ENCODE measurements around the gene GLIPR1.

Gene GLIPR1

DNA sequence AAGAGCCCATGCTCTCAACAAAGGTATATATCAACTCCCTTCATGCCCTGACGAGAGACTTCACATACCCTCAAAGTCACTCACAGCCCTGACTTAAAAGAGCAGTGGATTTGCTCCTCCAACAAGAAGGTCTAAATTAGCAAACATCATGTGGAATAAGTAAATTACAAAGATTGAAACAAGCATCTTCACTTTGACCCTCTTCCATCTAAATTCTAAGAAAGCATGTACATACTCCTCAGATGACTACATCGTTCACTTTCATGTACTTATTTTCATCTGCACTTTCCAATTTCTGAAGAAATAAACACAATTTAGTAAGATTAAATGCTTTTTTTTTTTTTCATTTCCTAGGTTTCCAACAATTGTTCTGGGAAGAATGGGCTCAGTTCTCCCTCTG is 69.4 kb downstream of the GLIPR1 start:
- no peaks in the 10 kb centered on the region for H3K9me3 ChIP-seq (ENCODE audit: insufficient read depth, low read depth, low read length)
- no peaks in the 10 kb centered on the region for H3K36me3 ChIP-seq (ENCODE audit: insufficient read depth, low read depth, low read length)
- no peak overlapping the region for H3K27ac ChIP-seq (ENCODE audit: low read length)
- no peak overlapping the region for H3K9ac ChIP-seq (ENCODE audit: low read depth, low read length)
- no peaks in the 10 kb centered on the region for H3K27me3 ChIP-seq (ENCODE audit: insufficient read depth, low read length)
- H3K4me1 ChIP-seq (ENCODE audit: insufficient read depth, low read length): 0 out of 2 replicates have a peak, but pooled peaks cover 11% of the 10 kb centered on the region
- no peak overlapping the region for H3K4me3 ChIP-seq (ENCODE audit: low read length)

DNA sequence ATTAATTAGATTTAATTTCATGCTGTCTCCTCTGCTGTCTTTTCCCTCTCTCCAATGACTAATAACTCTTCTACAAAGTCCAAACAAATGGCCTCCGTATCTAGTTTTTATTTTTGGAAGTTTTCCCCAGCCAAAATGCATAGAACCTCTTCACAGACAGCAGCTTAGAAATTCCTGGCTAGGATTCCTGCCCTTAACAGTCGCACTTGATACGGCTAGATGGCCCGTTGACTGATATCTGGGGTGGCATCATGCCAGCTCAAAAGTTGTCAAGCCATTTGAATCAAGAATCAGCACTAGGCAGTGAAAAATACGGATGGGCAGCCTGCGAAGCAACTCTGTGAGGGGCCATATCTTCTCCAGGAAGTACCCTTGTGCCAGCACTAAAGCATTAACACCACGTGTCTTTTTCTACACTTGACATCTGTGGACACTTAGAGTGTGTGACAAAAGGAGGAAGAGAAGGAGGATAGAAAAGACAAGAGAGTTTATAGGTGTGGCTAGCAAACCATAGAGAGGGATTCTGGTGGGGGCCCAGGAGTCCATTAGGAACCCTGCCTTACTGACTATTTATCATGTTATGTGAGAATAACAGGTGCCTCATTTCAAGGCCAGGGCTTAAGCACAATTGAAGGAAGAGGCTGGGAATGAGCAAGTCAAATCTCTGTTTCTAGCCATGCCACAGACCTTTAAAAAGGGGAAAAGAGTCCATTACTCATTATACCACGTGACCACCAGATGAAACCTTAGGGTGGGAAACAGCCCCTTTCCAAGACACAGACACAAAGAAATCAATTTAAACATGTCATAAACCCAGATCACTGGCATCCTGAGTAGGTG is 70.1 kb downstream of the GLIPR1 start:
- no peaks in the 10 kb centered on the region for H3K27me3 ChIP-seq (ENCODE audit: insufficient read depth, low read length)
- 0 out of 2 replicates have a peak, but pooled peaks cover 11% of the 10 kb centered on the region for H3K4me1 ChIP-seq (ENCODE audit: insufficient read depth, low read length)
- H3K27ac ChIP-seq (ENCODE audit: low read length): no peak overlapping the region
- H3K36me3 ChIP-seq (ENCODE audit: insufficient read depth, low read depth, low read length): no peaks in the 10 kb centered on the region
- no peak overlapping the region for H3K4me3 ChIP-seq (ENCODE audit: low read length)
- no peak overlapping the region for H3K9ac ChIP-seq (ENCODE audit: low read depth, low read length)
- no peaks in the 10 kb centered on the region for H3K9me3 ChIP-seq (ENCODE audit: insufficient read depth, low read depth, low read length)

DNA sequence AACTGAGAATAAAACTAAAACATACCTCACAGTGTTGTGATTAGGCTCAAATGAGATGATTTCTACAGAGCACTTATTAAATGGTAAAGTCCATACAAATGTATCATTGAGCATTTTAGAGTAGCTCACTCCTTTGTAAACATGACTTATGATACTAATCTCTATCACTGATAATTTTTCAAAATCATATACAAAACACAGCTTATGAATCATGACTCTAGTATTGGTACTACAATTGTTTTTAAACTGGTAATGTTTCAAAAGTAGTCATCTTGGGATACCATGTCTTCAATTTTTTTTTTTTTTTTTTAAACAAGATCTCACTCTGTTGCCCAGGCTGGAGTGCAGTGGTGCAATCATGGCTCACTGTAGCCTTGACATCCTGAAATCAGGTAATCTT is 70.9 kb downstream of the GLIPR1 start:
- Histone ChIP-seq H3K27ac (ENCODE audit: low read length) (no peak overlapping the region), H3K4me3 (ENCODE audit: low read length) (no peak overlapping the region), H3K36me3 (ENCODE audit: insufficient read depth, low read depth, low read length) (no peaks in the 10 kb centered on the region), H3K4me1 (ENCODE audit: insufficient read depth, low read length) (0 out of 2 replicates have a peak, but pooled peaks cover 11% of the 10 kb centered on the region), H3K9ac (ENCODE audit: low read depth, low read length) (no peak overlapping the region), H3K27me3 (ENCODE audit: insufficient read depth, low read length) (no peaks in the 10 kb centered on the region), H3K9me3 (ENCODE audit: insufficient read depth, low read depth, low read length) (no peaks in the 10 kb centered on the region)

DNA sequence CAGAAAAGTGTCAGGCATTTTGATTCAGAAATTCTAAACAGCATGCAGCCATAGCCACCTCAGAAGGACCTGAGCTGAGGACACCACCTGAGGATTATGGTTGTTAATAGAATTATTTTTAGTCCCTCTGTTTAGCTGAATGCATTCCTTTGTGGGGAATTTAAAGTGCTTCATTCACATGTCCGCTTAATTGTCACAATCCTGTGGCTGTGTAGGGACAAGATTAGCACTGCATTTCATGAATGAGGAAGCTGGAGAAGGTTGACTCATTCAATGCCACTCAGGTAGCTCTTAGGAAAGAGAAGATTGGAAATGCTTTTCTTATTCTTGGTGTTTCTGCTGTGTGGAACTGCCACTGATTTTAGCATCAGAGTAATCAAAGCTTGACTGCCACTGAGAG is 72.8 kb downstream of the GLIPR1 start:
- no peak overlapping the region for H3K27ac ChIP-seq (ENCODE audit: low read length)
- H3K36me3 ChIP-seq (ENCODE audit: insufficient read depth, low read depth, low read length): no peaks in the 10 kb centered on the region
- no peaks in the 10 kb centered on the region for H3K9me3 ChIP-seq (ENCODE audit: insufficient read depth, low read depth, low read length)
- no peak overlapping the region for H3K9ac ChIP-seq (ENCODE audit: low read depth, low read length)
- H3K4me1 ChIP-seq (ENCODE audit: insufficient read depth, low read length): 0 out of 2 replicates have a peak, but pooled peaks cover 11% of the 10 kb centered on the region
- H3K4me3 ChIP-seq (ENCODE audit: low read length): no peak overlapping the region
- H3K27me3 ChIP-seq (ENCODE audit: insufficient read depth, low read length): no peaks in the 10 kb centered on the region

Data from iPS-20b (cell line).